Endothelial cell of umbilical vein (primary cell): ENCODE results near the gene TRAIP.

Experiments
- CTCF ChIP-seq, 2 donors: IDR thresholded peaks; 1 replicate in 1 of 2; 2 replicates in 1 of 2; pipeline ENCODE4 v1.5.1; 2011; ENCODE audit warnings: low read length in 2 of 2, mild to moderate bottlenecking in 2 of 2, moderate library complexity in 2 of 2, control low read depth in 1 of 2, inconsistent platforms in 1 of 2, low read depth in 1 of 2; ENCODE audit not compliant: insufficient read depth in 1 of 2; ENCODE audit errors: extremely low read depth in 1 of 2
- EZH2 ChIP-seq: IDR thresholded peaks from 2 replicates; pipeline ENCODE4 v1.6.1; 2012; ENCODE audit warnings: borderline replicate concordance, low read depth, mild to moderate bottlenecking, moderate library complexity, low read length, inconsistent platforms; ENCODE audit not compliant: severe bottlenecking
- JUN ChIP-seq: IDR thresholded peaks from 2 replicates; pipeline ENCODE4 v1.6.1; 2011; ENCODE audit warnings: borderline replicate concordance, low read depth; ENCODE audit not compliant: insufficient read length, insufficient read depth
- POLR2A ChIP-seq: IDR thresholded peaks from 2 replicates; pipeline ENCODE4 v1.6.1; 2012; ENCODE audit warnings: low read depth, mild to moderate bottlenecking, control low read depth, low read length
- POLR2AphosphoS5 ChIP-seq: IDR thresholded peaks from 2 replicates; pipeline ENCODE4 v1.6.1; 2012; ENCODE audit warnings: low read depth, mild to moderate bottlenecking, control low read depth, low read length, moderate library complexity; ENCODE audit not compliant: insufficient read depth
- TF ChIP-seq, protein P1 (sequence below): IDR thresholded peaks from 2 replicates; pipeline ENCODE4 v1.6.1; 2011; ENCODE audit not compliant: insufficient read depth, insufficient read length

DNA sequence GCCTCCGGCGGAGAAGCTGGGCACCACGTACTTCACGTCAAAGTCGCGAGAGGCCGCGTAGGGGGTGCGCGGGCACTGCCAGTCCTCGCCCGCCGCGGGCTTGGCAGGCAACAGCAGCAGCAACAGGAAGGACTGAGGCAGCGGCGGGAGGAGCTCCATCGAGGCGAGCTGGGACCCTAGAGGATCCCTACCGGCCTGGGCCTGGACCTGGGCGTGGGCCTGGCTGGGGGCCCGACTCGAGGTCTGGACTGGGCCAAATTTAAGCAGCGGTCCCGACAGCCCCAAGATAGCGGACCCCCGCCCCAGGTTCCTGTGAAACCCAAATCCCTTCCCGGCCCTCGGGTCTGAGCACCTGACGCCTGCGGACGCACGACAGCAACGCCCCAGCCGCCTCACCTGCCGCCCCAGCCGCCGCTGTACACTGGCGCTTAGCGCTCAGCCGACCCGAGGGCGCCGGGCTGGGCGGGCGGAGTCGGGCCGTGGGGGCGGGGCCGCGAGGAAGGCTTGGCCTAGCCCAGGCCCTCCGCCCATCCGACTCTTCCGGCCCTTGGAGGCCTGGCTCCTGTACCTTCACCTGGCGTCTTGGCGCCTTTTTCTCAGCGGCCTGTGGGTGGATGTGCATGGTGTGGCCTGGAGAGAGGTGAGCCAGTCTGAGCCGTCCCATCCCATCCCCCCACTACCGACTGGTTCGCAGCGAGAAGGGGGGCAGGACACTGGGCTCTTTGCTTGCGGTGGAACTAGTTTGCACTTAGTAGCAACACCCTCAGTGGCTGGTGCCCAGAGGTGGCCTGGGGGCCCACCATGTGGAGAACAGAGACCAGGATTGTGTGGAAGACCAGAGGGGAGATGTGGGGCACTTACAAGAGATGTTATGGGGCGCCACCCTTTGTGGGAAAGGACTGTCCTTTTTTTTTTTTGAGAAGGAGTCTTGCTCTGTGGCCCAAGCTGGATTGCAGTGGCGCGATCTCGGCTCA lies 47.4 kb upstream of the TRAIP start, which contains the start of gene MST1R:
- TF ChIP-seq POLR2A (no peak), CTCF (IDR thresholded peaks at IDR 0.05; ENCODE audit: extremely low read depth in 1 of 2, insufficient read depth in 1 of 2, low read depth in 1 of 2, low read length in 2 of 2) (no peak), EZH2 (no peak), POLR2AphosphoS5 (peak; percentile 18), JUN (no peak)
- TF ChIP-seq, protein P1, sequence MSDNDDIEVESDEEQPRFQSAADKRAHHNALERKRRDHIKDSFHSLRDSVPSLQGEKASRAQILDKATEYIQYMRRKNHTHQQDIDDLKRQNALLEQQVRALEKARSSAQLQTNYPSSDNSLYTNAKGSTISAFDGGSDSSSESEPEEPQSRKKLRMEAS: no peak
